Renal pelvis (tissue), 4 donors: ENCODE results near the gene NTN5. TPM values are rescaled to one million over a fixed set of nuclear protein-coding genes. Genes with fewer than 3 reads are reported as not detected.

Experiments used
- DNase-seq: peaks from one replicate; pipeline ENCODE4 v3.0.0-alpha.2; 2013
- polyA plus RNA-seq, 3 donors: library from polyadenylated mRNA; unstranded; fragments of 120-200 nt; gene quantifications; one replicate each; pipeline ENCODE4 v1.2.1, GENCODE V29; 2013; ENCODE audit not compliant: insufficient read length in 3 of 3

The NTN5 gene
- polyA plus RNA-seq, 3 donors, result 0.91 to 1.9 (median 1.5) TPM

GRCh38 chr19:48615231-48616040, 57.4 kb downstream of the NTN5 start:
- no peak for DNase-seq

GRCh38 chr19:48614436-48615230, 58.2 kb downstream of the NTN5 start, which contains the start of gene FAM83E:
FAM83E (minus strand) TSS chr19:48615076; CDS start chr19:48613372, 1,704 bp downstream.
- DNase-seq, result no peak

GRCh38 chr19:48613852-48614435, 58.9 kb downstream of the NTN5 start:
- DNase-seq, result no peak

- DNase-seq, result no peak
Observed at GRCh38 chr19:48613024-48613851, 59.6 kb downstream of the NTN5 start.

GRCh38 chr19:48611872-48612271, 60.9 kb downstream of the NTN5 start:
- no peak for DNase-seq

Other genes starting within 250 kb of the NTN5 start
- gene GRWD1, start 227.0 kb downstream of the NTN5 start, polyA plus RNA-seq, result 10 to 100 TPM; 29.1 to 31.9 (median 31.6) TPM
- gene KCNJ14, start 217.4 kb downstream of the NTN5 start, polyA plus RNA-seq, result 1 to 10 TPM in 2 of 3 donors, under 1 TPM in 1; 0.61 to 1.0 (median 1.0) TPM
- 100 to 1,000 TPM in 2 of 3 donors, 10 to 100 TPM in 1; 88.1 to 115 (median 110) TPM for gene CYTH2, start 203.6 kb downstream of the NTN5 start, polyA plus RNA-seq
- gene LMTK3, start 161.2 kb downstream of the NTN5 start, polyA plus RNA-seq, result 1 to 10 TPM; 3.5 to 3.7 (median 3.7) TPM
- under 1 TPM; 0.43 to 0.81 (median 0.43) TPM for gene SULT2B1, start 120.8 kb downstream of the NTN5 start, polyA plus RNA-seq
- under 1 TPM in 2 of 3 donors, not detected in 1; 0.23 to 0.24 TPM for gene SPACA4, start 66.3 kb downstream of the NTN5 start, polyA plus RNA-seq
- 1 to 10 TPM; 1.9 to 2.0 (median 1.9) TPM for gene FAM83E, start 57.9 kb downstream of the NTN5 start, polyA plus RNA-seq
- gene RPL18, start 53.8 kb downstream of the NTN5 start, polyA plus RNA-seq, result 1,000 to 10,000 TPM; 1,186 to 1,447 (median 1,300) TPM
- 10 to 100 TPM; 30.2 to 35.2 (median 33.2) TPM for gene SPHK2, start 53.5 kb downstream of the NTN5 start, polyA plus RNA-seq
- gene DBP, start 35.6 kb downstream of the NTN5 start, polyA plus RNA-seq, result 10 to 100 TPM; 13.8 to 15.4 (median 14.6) TPM
- gene CA11, start 26.8 kb downstream of the NTN5 start, polyA plus RNA-seq, result 10 to 100 TPM; 23.2 to 29.6 (median 29.0) TPM
- 1 to 10 TPM; 2.4 to 5.8 (median 3.3) TPM for gene FUT2, start 23.0 kb upstream of the NTN5 start, polyA plus RNA-seq
- gene MAMSTR, start 46.7 kb upstream of the NTN5 start, polyA plus RNA-seq, result 1 to 10 TPM; 5.7 to 8.0 (median 7.1) TPM
- 10 to 100 TPM; 15.7 to 20.8 (median 17.2) TPM for gene RASIP1, start 67.6 kb upstream of the NTN5 start, polyA plus RNA-seq
- gene IZUMO1, start 73.9 kb upstream of the NTN5 start, polyA plus RNA-seq, result under 1 TPM; 0.39 to 0.83 (median 0.65) TPM
- gene FUT1, start 79.6 kb upstream of the NTN5 start, polyA plus RNA-seq, result 1 to 10 TPM; 3.0 to 4.4 (median 4.2) TPM
- gene FGF21, start 82.5 kb upstream of the NTN5 start, polyA plus RNA-seq, result not detected
- gene BCAT2, start 138.0 kb upstream of the NTN5 start, polyA plus RNA-seq, result 10 to 100 TPM; 47.7 to 65.3 (median 60.4) TPM
- gene HSD17B14, start 163.5 kb upstream of the NTN5 start, polyA plus RNA-seq, result 10 to 100 TPM; 38.3 to 44.8 (median 43.3) TPM
- 10 to 100 TPM; 25.2 to 29.4 (median 25.7) TPM for gene PLEKHA4, start 195.6 kb upstream of the NTN5 start, polyA plus RNA-seq
- gene PPP1R15A, start 199.4 kb upstream of the NTN5 start, polyA plus RNA-seq, result 10 to 100 TPM; 33.8 to 36.6 (median 33.9) TPM
- 1 to 10 TPM in 1 of 3 donors, under 1 TPM in 2; 0.70 to 1.5 (median 0.96) TPM for gene TULP2, start 225.7 kb upstream of the NTN5 start, polyA plus RNA-seq
- gene NUCB1, start 227.3 kb upstream of the NTN5 start, polyA plus RNA-seq, result 100 to 1,000 TPM; 311 to 334 (median 332) TPM